Measurements from ENCODE around the gene ARL14EP. TPM values are rescaled to one million over a fixed set of nuclear protein-coding genes. Genes with fewer than 3 reads are reported as not detected.

The ARL14EP gene
- total and polyA plus RNA-seq, 12 donors = 10.1 to 43.5 (median 30.5) TPM

- Histone ChIP-seq H3K4me1 (peaks cover 0 to 11% (median 4%) of the 10 kb centered on the region in 9 donors), H3K27me3 (no peaks in the 10 kb centered on the region), H3K36me3 (no peaks in the 10 kb centered on the region), H3K27ac (no peak overlapping the region), H3K4me3 (no peak overlapping the region), H3K9me3 (no peaks in the 10 kb centered on the region)
- ATAC-seq (no peak), DNase-seq (no peak)
- intact Hi-C loops (cut with DNase I) = no loop called here
- 95 to 96% methylated on average over 3 of the region's 3 CpGs for WGBS, 2 donors
- TF ChIP-seq, protein P1, sequence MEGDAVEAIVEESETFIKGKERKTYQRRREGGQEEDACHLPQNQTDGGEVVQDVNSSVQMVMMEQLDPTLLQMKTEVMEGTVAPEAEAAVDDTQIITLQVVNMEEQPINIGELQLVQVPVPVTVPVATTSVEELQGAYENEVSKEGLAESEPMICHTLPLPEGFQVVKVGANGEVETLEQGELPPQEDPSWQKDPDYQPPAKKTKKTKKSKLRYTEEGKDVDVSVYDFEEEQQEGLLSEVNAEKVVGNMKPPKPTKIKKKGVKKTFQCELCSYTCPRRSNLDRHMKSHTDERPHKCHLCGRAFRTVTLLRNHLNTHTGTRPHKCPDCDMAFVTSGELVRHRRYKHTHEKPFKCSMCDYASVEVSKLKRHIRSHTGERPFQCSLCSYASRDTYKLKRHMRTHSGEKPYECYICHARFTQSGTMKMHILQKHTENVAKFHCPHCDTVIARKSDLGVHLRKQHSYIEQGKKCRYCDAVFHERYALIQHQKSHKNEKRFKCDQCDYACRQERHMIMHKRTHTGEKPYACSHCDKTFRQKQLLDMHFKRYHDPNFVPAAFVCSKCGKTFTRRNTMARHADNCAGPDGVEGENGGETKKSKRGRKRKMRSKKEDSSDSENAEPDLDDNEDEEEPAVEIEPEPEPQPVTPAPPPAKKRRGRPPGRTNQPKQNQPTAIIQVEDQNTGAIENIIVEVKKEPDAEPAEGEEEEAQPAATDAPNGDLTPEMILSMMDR (IDR thresholded peaks at IDR 0.05) = no peak
These were observed 43.1 kb downstream of the ARL14EP start for GRCh38 chr11:30365793-30366517.

- peaks cover 0 to 11% (median 4%) of the 10 kb centered on the region in 9 donors for H3K4me1 ChIP-seq
- 94 to 98% methylated on average over 4 of the region's 4 CpGs for WGBS, 2 donors
- no peaks in the 10 kb centered on the region for H3K27me3 ChIP-seq
- no peak overlapping the region for H3K27ac ChIP-seq
- TF ChIP-seq, protein P1 (IDR thresholded peaks at IDR 0.05) = no peak
- H3K4me3 ChIP-seq = no peak overlapping the region
- H3K9me3 ChIP-seq = no peaks in the 10 kb centered on the region
- no peak for ATAC-seq
- intact Hi-C loops (cut with DNase I) = no loop called here
- DNase-seq = no peak
- H3K36me3 ChIP-seq = no peaks in the 10 kb centered on the region
These were observed 45.5 kb downstream of the ARL14EP start for GRCh38 chr11:30368394-30368793.

GRCh38 chr11:30370164-30370563 is 47.3 kb downstream of the ARL14EP start:
- H3K9me3 ChIP-seq = no peaks in the 10 kb centered on the region
- WGBS, 2 donors = 95 to 98% methylated on average over 1 of the region's 1 CpG
- intact Hi-C loops (cut with DNase I) = no loop called here
- no peaks in the 10 kb centered on the region for H3K27me3 ChIP-seq
- TF ChIP-seq, protein P1 (IDR thresholded peaks at IDR 0.05) = no peak
- ATAC-seq = no peak
- H3K4me3 ChIP-seq = no peak overlapping the region
- DNase-seq = no peak
- H3K36me3 ChIP-seq = no peaks in the 10 kb centered on the region
- no peak overlapping the region for H3K27ac ChIP-seq
- peaks cover 0 to under 1% (median 0%) of the 10 kb centered on the region in 9 donors for H3K4me1 ChIP-seq

DNA sequence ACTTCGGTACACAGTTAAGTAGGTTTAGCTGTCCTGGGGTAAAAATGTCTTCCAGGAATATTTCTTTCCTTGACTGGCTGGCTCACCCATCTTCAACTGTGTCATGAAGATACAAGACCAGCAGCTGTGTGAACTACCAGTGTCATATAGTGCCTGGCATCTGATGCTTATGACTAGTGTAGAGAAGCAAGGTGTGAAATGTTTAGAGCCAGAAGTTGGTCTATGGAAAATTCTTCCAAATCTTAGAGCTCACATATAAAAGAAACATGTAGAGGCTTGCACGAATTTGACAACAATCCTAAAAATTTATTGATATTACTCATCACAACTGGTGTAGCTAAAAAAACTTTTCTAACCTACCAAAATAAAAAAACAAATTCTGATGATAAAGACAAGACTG is 54.4 kb downstream of the ARL14EP start:
- no peaks in the 10 kb centered on the region for H3K4me1 ChIP-seq
- no peaks in the 10 kb centered on the region for H3K9me3 ChIP-seq
- intact Hi-C loops (cut with DNase I) = no loop called here
- DNase-seq (no peak), ATAC-seq (no peak)
- 93 to 94% methylated on average over 2 of the region's 2 CpGs for WGBS, 2 donors
- H3K27me3 ChIP-seq = no peaks in the 10 kb centered on the region
- TF ChIP-seq, protein P1 (IDR thresholded peaks at IDR 0.05) = no peak
- H3K4me3 ChIP-seq = no peak overlapping the region
- no peaks in the 10 kb centered on the region for H3K36me3 ChIP-seq
- no peak overlapping the region for H3K27ac ChIP-seq
